NT2/D1 (cell line): Measurements from ENCODE around the gene TAF11L13.
"Not testable (repeated sequence)": the region's sequence is repeated elsewhere in the genome, so short reads cannot be mapped to it uniquely, and the experiment has no call there.

Experiments used
- SUZ12 ChIP-seq: IDR thresholded peaks from 2 replicates; pipeline ENCODE4 v1.6.1; 2011; ENCODE audit not compliant: insufficient read length, insufficient read depth; ENCODE audit errors: extremely low read depth
- YY1 ChIP-seq: IDR thresholded peaks from 2 replicates; pipeline ENCODE4 v1.6.1; 2011; ENCODE audit not compliant: insufficient read length, insufficient read depth
- ZNF274 ChIP-seq: IDR thresholded peaks from 2 replicates; pipeline ENCODE4 v1.6.1; 2011; ENCODE audit warnings: mild to moderate bottlenecking, low read depth, low read length

DNA sequence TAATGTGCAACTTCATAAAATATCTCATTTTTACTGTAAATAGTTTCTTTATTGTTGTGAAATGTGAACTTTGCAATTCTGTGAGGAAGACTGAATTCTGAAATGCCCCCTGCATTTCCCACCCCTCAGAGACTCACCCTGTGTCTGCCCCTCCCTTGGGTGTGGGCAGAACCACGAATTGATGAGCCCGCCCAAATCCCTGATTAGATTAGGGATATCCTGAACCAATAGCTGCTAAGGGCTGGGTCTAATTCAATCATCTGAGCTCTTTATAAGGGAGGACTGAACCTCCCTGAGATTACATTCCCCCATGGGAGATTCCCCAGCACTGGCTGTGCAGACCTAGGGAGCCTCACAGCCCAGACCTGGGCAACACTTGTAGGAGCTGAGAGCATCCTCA, 21.8 kb upstream of the TAF11L13 start, which contains the start of gene TAF11L12:
- TF ChIP-seq YY1, ZNF274, SUZ12: not testable (repeated sequence)
